Heart left ventricle (tissue), 13 donors: ENCODE measurements around the gene NME1.

Source experiments
- CTCF ChIP-seq, 12 donors: fragments of 200-600 bp; sonication (generic) in 4 of 12; IDR thresholded peaks; one replicate each; pipeline versions ENCODE4 v1.5.0 to v1.8.0; 2018 to 2022; ENCODE audit warnings: antibody characterized with exemption in 12 of 12, mild to moderate bottlenecking in 5 of 12
- POLR2A ChIP-seq, 2 donors: fragments of 450-650 bp; IDR thresholded peaks; one replicate each; pipeline ENCODE4 v1.6.1; 2017; ENCODE audit warnings: antibody characterized with exemption in 2 of 2, mild to moderate bottlenecking in 2 of 2, moderate library complexity in 2 of 2
- donor health status: ischemic (EF 13 %, LVEDD 7.1; RV severe dilation, severe dysfunction).
- donor health status: DM: no; HTN: yes; CAD: no.
- donor health status: DM: no; HTN: no; CAD: no.
- donor health status: ischemic (EF 25% LVEDD 6.9; RV normal size, moderate dysfunction).
- donor health status: ischemic (EF 25% LVEDD 5.7; RV mildly dilated, moderate dysfunction).
- donor health status: ischemic (EF 35%, LVEDD 5.7; RV mildly dilated, moderate dysfunction).
- donor health status: nonischemic (EF 11% LVEDD 7.7; RV severe dilation, severe dysfunction).
- donor health status: DM: yes; HTN: yes; CAD: no.
- donor health status: PGD.
- donor health status: ischemic (EF 29% LVEDD 5.4; RV normal size, mild dysfunction).
- donor health status: nonischemic (EF 23%, LVEDD 6.1; RV moderate dilation, normal function).

DNA sequence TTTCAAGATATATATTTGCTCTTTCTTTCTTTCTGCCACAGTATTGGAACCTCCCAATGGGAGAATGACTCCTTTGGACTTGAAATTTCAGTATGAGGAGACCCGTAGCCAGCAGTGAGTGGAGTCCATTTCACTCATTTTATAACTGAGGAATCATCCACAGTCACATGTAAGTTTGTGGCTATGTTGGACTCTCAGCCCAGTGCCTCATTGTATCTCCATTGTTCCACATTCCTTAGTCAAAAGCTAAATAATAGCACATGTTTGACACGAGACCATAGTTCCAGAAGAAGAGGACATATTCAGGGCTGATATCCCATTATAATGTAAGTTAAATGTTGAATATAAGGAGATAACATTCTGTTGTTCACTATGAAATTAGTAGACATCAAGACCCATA, 20.0 kb upstream of the NME1 start:
- TF ChIP-seq POLR2A (IDR thresholded peaks at IDR 0.05): no peak
- no peak for TF ChIP-seq CTCF (IDR thresholded peaks at IDR 0.05)
